GM19043 (cell line): ENCODE results near the gene LRRC10B.

Source experiments
- ATAC-seq: cut with Tn5 transposase; IDR thresholded peaks from one replicate; pipeline ENCODE4 v1.9.1; 2021; ENCODE audit warnings: low read depth; ENCODE audit not compliant: unreplicated experiment

The LRRC10B gene

GRCh38 chr11:61528114-61528513 lies 19.6 kb downstream of the LRRC10B start:
- ATAC-seq: no peak

GRCh38 chr11:61529537-61530225 lies 21.1 kb downstream of the LRRC10B start:
- ATAC-seq: no peak

GRCh38 chr11:61531044-61531443 lies 22.5 kb downstream of the LRRC10B start:
- no peak for ATAC-seq

- ATAC-seq: no peak
Observed at GRCh38 chr11:61532134-61533038, 23.8 kb downstream of the LRRC10B start.

- no peak for ATAC-seq
Observed at GRCh38 chr11:61533039-61533375, 24.5 kb downstream of the LRRC10B start.

- no peak for ATAC-seq
Observed at GRCh38 chr11:61533401-61533800, 24.9 kb downstream of the LRRC10B start.

- ATAC-seq: no peak
Observed at GRCh38 chr11:61534025-61534932, 25.7 kb downstream of the LRRC10B start.

- ATAC-seq: no peak
Observed at GRCh38 chr11:61534933-61535839, 26.6 kb downstream of the LRRC10B start.

GRCh38 chr11:61535998-61536675 lies 27.6 kb downstream of the LRRC10B start:
- no peak for ATAC-seq

- ATAC-seq: no peak
Observed at GRCh38 chr11:61536676-61537270, 28.2 kb downstream of the LRRC10B start.

- ATAC-seq: no peak
Observed at GRCh38 chr11:61537326-61537725, 28.8 kb downstream of the LRRC10B start.

GRCh38 chr11:61538636-61538961 lies 30.1 kb downstream of the LRRC10B start:
- ATAC-seq: no peak

GRCh38 chr11:61539006-61539405 lies 30.5 kb downstream of the LRRC10B start:
- ATAC-seq: no peak

- no peak for ATAC-seq
Observed at GRCh38 chr11:61539831-61540357, 31.3 kb downstream of the LRRC10B start.

- ATAC-seq: no peak
Observed at GRCh38 chr11:61540528-61540927, 32.0 kb downstream of the LRRC10B start.

- no peak for ATAC-seq
Observed at GRCh38 chr11:61541598-61541997, 33.0 kb downstream of the LRRC10B start.

GRCh38 chr11:61542024-61542461 lies 33.5 kb downstream of the LRRC10B start:
- ATAC-seq: no peak

GRCh38 chr11:61542705-61543104 lies 34.2 kb downstream of the LRRC10B start:
- ATAC-seq: no peak
